ENCODE results near the gene PRDM13. TPM values are rescaled to one million over a fixed set of nuclear protein-coding genes. Genes with fewer than 3 reads are reported as not detected.
"Not testable (repeated sequence)": the region's sequence is repeated elsewhere in the genome, so short reads cannot be mapped to it uniquely, and the experiment has no call there.

The PRDM13 gene
- total RNA-seq, 1 donor from 2014 or later = not detected

- Mint-ChIP-seq H3K36me3 (ENCODE audit: low read depth, unreplicated experiment) (peaks cover 2% of the 10 kb centered on the region), H3K27ac (ENCODE audit: unreplicated experiment) (no peak overlapping the region), H3K4me1 (ENCODE audit: low read depth, unreplicated experiment) (no peaks in the 10 kb centered on the region), H3K27me3 (ENCODE audit: low read depth, unreplicated experiment) (peaks cover 12% of the 10 kb centered on the region), H3K4me3 (ENCODE audit: unreplicated experiment) (no peak overlapping the region), H3K9me3 (ENCODE audit: unreplicated experiment) (peaks cover 8% of the 10 kb centered on the region)
- Histone ChIP-seq H3K27me3 (ENCODE audit: insufficient read depth, low read length) (no peaks in the 10 kb centered on the region), H3K4me2 (ENCODE audit: low read length) (no peak overlapping the region), H3K27ac (ENCODE audit: low read depth, low read length) (no peak overlapping the region), H3K4me1 (ENCODE audit: insufficient read depth, low read length) (no peaks in the 10 kb centered on the region), H2AFZ (ENCODE audit: low read depth, low read length) (no peak overlapping the region), H3K4me3 (ENCODE audit: insufficient read depth, low read depth, low read length) (no peak overlapping the region), H3K36me3 (ENCODE audit: insufficient read depth, low read length) (no peaks in the 10 kb centered on the region), H4K20me1 (ENCODE audit: insufficient read depth, low read length) (no peaks in the 10 kb centered on the region), H3K9me3 (ENCODE audit: insufficient read depth, low read depth, low read length) (no peaks in the 10 kb centered on the region), H3K79me2 (ENCODE audit: insufficient read depth, low read length) (no peaks in the 10 kb centered on the region), H3K9ac (ENCODE audit: low read length) (no peak overlapping the region)
- TF ChIP-seq CTCF (IDR thresholded peaks at IDR 0.05; ENCODE audit: insufficient read depth, low read depth, low read length) (no peak), EZH2 (IDR thresholded peaks at IDR 0.05; ENCODE audit: insufficient read depth, low read length) (no peak)
- FAIRE-seq (no peak), DNase-seq (ENCODE audit: low read depth) (no peak)
Observed at GRCh38 chr6:99641270-99641669, 34.6 kb downstream of the PRDM13 start.

GRCh38 chr6:99645986-99646385, 39.4 kb downstream of the PRDM13 start:
- Histone ChIP-seq H3K4me1 (ENCODE audit: insufficient read depth, low read length) (no peaks in the 10 kb centered on the region), H3K27me3 (ENCODE audit: insufficient read depth, low read length) (no peaks in the 10 kb centered on the region), H3K27ac (ENCODE audit: low read depth, low read length) (no peak overlapping the region), H4K20me1 (ENCODE audit: insufficient read depth, low read length) (no peaks in the 10 kb centered on the region), H3K9me3 (ENCODE audit: insufficient read depth, low read depth, low read length) (no peaks in the 10 kb centered on the region), H3K79me2 (ENCODE audit: insufficient read depth, low read length) (no peaks in the 10 kb centered on the region), H3K9ac (ENCODE audit: low read length) (no peak overlapping the region), H3K4me3 (ENCODE audit: insufficient read depth, low read depth, low read length) (no peak overlapping the region), H2AFZ (ENCODE audit: low read depth, low read length) (no peak overlapping the region), H3K36me3 (ENCODE audit: insufficient read depth, low read length) (no peaks in the 10 kb centered on the region), H3K4me2 (ENCODE audit: low read length) (no peak overlapping the region)
- no peak for FAIRE-seq
- peaks cover 16% of the 10 kb centered on the region for H3K27me3 Mint-ChIP-seq (ENCODE audit: low read depth, unreplicated experiment)
- no peak overlapping the region for H3K4me3 Mint-ChIP-seq (ENCODE audit: unreplicated experiment)
- no peaks in the 10 kb centered on the region for H3K9me3 Mint-ChIP-seq (ENCODE audit: unreplicated experiment)
- no peak for DNase-seq (ENCODE audit: low read depth)
- no peaks in the 10 kb centered on the region for H3K4me1 Mint-ChIP-seq (ENCODE audit: low read depth, unreplicated experiment)
- H3K36me3 Mint-ChIP-seq (ENCODE audit: low read depth, unreplicated experiment) = no peaks in the 10 kb centered on the region
- no peak for TF ChIP-seq CTCF (IDR thresholded peaks at IDR 0.05; ENCODE audit: insufficient read depth, low read depth, low read length)
- no peak for TF ChIP-seq EZH2 (IDR thresholded peaks at IDR 0.05; ENCODE audit: insufficient read depth, low read length)
- H3K27ac Mint-ChIP-seq (ENCODE audit: unreplicated experiment) = no peak overlapping the region

- not testable (repeated sequence) for H3K36me3 Mint-ChIP-seq (ENCODE audit: low read depth, unreplicated experiment); H3K36me3 ChIP-seq (ENCODE audit: insufficient read depth, low read length)
Observed at GRCh38 chr6:99650091-99650571, 43.5 kb downstream of the PRDM13 start.

More at GRCh38 chr6:99650091-99650571, 43.5 kb downstream of the PRDM13 start:
- FAIRE-seq; H4K20me1 ChIP-seq (ENCODE audit: insufficient read depth, low read length); H3K4me1 ChIP-seq (ENCODE audit: insufficient read depth, low read length); H3K27me3 ChIP-seq (ENCODE audit: insufficient read depth, low read length); H3K4me3 Mint-ChIP-seq (ENCODE audit: unreplicated experiment); H3K4me3 ChIP-seq (ENCODE audit: insufficient read depth, low read depth, low read length); H3K79me2 ChIP-seq (ENCODE audit: insufficient read depth, low read length); H3K27ac ChIP-seq (ENCODE audit: low read depth, low read length); H3K9ac ChIP-seq (ENCODE audit: low read length); H3K9me3 Mint-ChIP-seq (ENCODE audit: unreplicated experiment); DNase-seq (ENCODE audit: low read depth); H3K4me1 Mint-ChIP-seq (ENCODE audit: low read depth, unreplicated experiment); H2AFZ ChIP-seq (ENCODE audit: low read depth, low read length); H3K27me3 Mint-ChIP-seq (ENCODE audit: low read depth, unreplicated experiment); H3K9me3 ChIP-seq (ENCODE audit: insufficient read depth, low read depth, low read length); H3K4me2 ChIP-seq (ENCODE audit: low read length); H3K27ac Mint-ChIP-seq (ENCODE audit: unreplicated experiment): not testable (repeated sequence)

Data from astrocyte (in vitro differentiated cells and primary cell).